K562 (cell line): Measurements from ENCODE around the gene ALS2CL. TPM values are rescaled to one million over a fixed set of nuclear protein-coding genes. Genes with fewer than 3 reads are reported as not detected.

Experiments
- ATF7 ChIP-seq: fragments of 450-650 bp; IDR thresholded peaks from 2 replicates; pipeline ENCODE4 v1.7.1; 2014; ENCODE audit warnings: mild to moderate bottlenecking, moderate library complexity
- CBX5 ChIP-seq: IDR thresholded peaks from 2 replicates; pipeline ENCODE4 v1.6.1; 2014; ENCODE audit warnings: low read depth, borderline replicate concordance
- DACH1 ChIP-seq: fragments of 450-650 bp; IDR thresholded peaks from 2 replicates; pipeline ENCODE4 v1.6.1; 2018; ENCODE audit not compliant: partially characterized antibody
- GATAD2B ChIP-seq: fragments of 450-650 bp; IDR thresholded peaks from 2 replicates; pipeline ENCODE4 v1.6.1; 2017; ENCODE audit warnings: mild to moderate bottlenecking, borderline replicate concordance
- ILF3 ChIP-seq: fragments of 450-650 bp; IDR thresholded peaks from 2 replicates; pipeline ENCODE4 v1.6.1; 2018; ENCODE audit warnings: antibody characterized with exemption, mild to moderate bottlenecking, moderate library complexity, borderline replicate concordance
- NFXL1 ChIP-seq: fragments of 450-650 bp; formaldehyde crosslinking; IDR thresholded peaks from 2 replicates; pipeline ENCODE4 v1.4.0; 2021; ENCODE audit warnings: mild to moderate bottlenecking
- RBM17 ChIP-seq: fragments of 200-400 bp; formaldehyde crosslinking; IDR thresholded peaks from 2 replicates; pipeline ENCODE4 v1.6.1; 2017; ENCODE audit warnings: low read depth, mild to moderate bottlenecking, low read length, borderline replicate concordance
- SMARCA5 ChIP-seq: fragments of 450-650 bp; IDR thresholded peaks from 2 replicates; pipeline ENCODE4 v1.6.1; 2016
- SMARCB1 ChIP-seq: IDR thresholded peaks from 2 replicates; pipeline ENCODE4 v1.6.1; 2011; ENCODE audit warnings: improper control_type of control experiment, low read depth; ENCODE audit not compliant: insufficient read length
- TCF3 ChIP-seq: sonication (generic); formaldehyde crosslinking; IDR thresholded peaks from 2 replicates; pipeline ENCODE4 v1.4.0; 2020; ENCODE audit warnings: mild to moderate bottlenecking, missing genetic modification reagents
- THRAP3 ChIP-seq: fragments of 450-650 bp; IDR thresholded peaks from 2 replicates; pipeline ENCODE4 v1.6.1; 2016; ENCODE audit warnings: mild to moderate bottlenecking, inconsistent platforms, borderline replicate concordance
- ZFP1 ChIP-seq: fragments of 450-650 bp; formaldehyde crosslinking; IDR thresholded peaks from 2 replicates; pipeline ENCODE4 v1.4.0; 2020; ENCODE audit warnings: mild to moderate bottlenecking, mixed read lengths
- ZFPM2 ChIP-seq: fragments of 250-450 bp; sonication (Bioruptor Pico); IDR thresholded peaks from 2 replicates; pipeline ENCODE4 v1.5.1; 2022; ENCODE audit warnings: mild to moderate bottlenecking
- ZNF263 ChIP-seq: sonication (generic); formaldehyde crosslinking; IDR thresholded peaks from 2 replicates; pipeline ENCODE4 v1.8.0; 2022; ENCODE audit warnings: mild to moderate bottlenecking, missing genetic modification reagents, borderline replicate concordance
- ZNF436 ChIP-seq: fragments of 250-450, 450-650 bp; sonication (Bioruptor Pico); formaldehyde crosslinking; IDR thresholded peaks from 2 replicates; pipeline ENCODE4 v1.7.0; 2020; ENCODE audit warnings: mild to moderate bottlenecking
- polyA plus RNA-seq, 8 experiments: library from polyadenylated mRNA; depleted of rRNA in 4 of 8; stranded (reverse) in 5 of 8; unstranded in 3 of 8; fragments of >200 nt; fragmentation: Nextera tagmentation in 2 of 8; fragmentation: Illumina TruSeq in 1 of 8; extraction: Ambion mirVana in 2 of 8; extraction: Trizol in 1 of 8; gene quantifications; 2 replicates each; pipeline versions ENCODE4 v1.2.1 to v1.2.3, GENCODE V29; 2011 to 2014; ENCODE audit warnings: inconsistent platforms in 1 of 8, missing spikeins in 1 of 8
- total RNA-seq, 7 experiments: library from RNA; depleted of rRNA in 6 of 7; stranded (reverse); fragments of >200 nt in 6 of 7; fragmentation: Illumina TruSeq in 2 of 7; extraction: Trizol in 2 of 7; gene quantifications; 2 replicates each; pipeline versions ENCODE4 v1.2.1 to v1.2.3, GENCODE V29; 2011 to 2021; ENCODE audit warnings: low replicate concordance in 1 of 7
- TF ChIP-seq, protein P1 (sequence below): sonication (generic); formaldehyde crosslinking; IDR thresholded peaks from 2 replicates; pipeline ENCODE4 v1.8.0; 2023; ENCODE audit warnings: mild to moderate bottlenecking, missing genetic modification reagents
- TF ChIP-seq, protein P2 (sequence below): fragments of 450-650 bp; IDR thresholded peaks from 2 replicates; pipeline ENCODE4 v1.6.1; 2017; ENCODE audit warnings: mild to moderate bottlenecking, moderate library complexity
- TF ChIP-seq, protein P3 (sequence below): fragments of 250-450 bp; sonication (Bioruptor Pico); IDR thresholded peaks from 2 replicates; pipeline ENCODE4 v1.9.0; 2021; ENCODE audit warnings: mild to moderate bottlenecking, inconsistent platforms
- TF ChIP-seq, protein P4 (sequence below), 2 experiments: fragments of 450-650 bp; conservative IDR thresholded peaks; 2 replicates each; pipeline ENCODE4 v1.6.1; 2017; ENCODE audit warnings: mild to moderate bottlenecking in 2 of 2, moderate library complexity in 2 of 2

Gene ALS2CL
- total and polyA plus RNA-seq, 9 of the 15 experiments (the other 6 are each of a cell fraction or from before 2014, with no cell fraction given), result 0.03 to 0.13 (median 0.05) TPM; not detected in 3

DNA sequence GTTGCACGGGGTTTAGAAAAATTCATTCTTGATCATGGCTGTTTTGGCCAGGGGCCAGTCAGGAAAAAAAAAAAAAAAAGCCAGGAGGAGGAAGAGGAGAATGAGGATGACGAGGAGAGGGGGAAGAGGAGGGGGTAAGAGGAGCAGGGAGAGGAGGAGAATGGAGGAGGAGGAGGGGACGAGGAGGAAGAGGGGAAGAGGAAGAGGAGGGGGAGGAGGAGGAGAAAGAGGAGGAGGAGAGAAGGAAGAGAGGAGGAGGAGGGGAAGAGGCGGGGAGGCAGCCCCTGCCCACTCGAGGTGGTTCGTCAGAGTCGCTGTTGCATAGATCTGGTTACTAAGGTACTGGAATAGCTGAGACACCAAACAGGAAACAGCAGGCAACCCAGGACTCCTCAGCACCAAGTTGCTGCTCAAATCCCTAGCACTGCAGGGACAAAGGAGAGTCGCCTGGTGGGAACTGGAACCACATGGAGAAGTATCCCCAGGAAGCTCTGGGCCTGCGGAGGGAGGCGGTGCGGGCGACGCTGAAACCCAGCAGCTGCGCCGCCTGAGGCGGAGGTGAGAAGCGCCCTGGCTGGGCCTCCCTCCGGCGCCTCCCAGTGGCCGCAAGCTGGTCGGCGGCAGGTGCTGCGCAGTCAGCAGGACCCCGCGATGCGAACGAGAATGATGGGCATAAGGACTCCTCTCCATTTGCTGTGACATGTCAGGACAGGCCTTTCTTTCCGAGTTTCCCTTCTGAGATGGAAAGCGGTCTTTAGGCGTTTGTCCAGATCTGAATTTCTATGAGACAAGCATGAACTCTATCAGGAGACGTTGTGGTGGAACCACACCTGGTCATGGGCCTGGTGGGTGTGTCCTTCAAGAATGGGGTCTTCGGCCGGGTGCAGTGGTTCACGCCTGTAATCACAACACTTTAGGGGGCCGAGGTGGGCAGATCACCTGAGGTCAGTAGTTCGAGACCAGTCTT, 63.6 kb downstream of the ALS2CL start (continued):
- TF ChIP-seq, protein P1, sequence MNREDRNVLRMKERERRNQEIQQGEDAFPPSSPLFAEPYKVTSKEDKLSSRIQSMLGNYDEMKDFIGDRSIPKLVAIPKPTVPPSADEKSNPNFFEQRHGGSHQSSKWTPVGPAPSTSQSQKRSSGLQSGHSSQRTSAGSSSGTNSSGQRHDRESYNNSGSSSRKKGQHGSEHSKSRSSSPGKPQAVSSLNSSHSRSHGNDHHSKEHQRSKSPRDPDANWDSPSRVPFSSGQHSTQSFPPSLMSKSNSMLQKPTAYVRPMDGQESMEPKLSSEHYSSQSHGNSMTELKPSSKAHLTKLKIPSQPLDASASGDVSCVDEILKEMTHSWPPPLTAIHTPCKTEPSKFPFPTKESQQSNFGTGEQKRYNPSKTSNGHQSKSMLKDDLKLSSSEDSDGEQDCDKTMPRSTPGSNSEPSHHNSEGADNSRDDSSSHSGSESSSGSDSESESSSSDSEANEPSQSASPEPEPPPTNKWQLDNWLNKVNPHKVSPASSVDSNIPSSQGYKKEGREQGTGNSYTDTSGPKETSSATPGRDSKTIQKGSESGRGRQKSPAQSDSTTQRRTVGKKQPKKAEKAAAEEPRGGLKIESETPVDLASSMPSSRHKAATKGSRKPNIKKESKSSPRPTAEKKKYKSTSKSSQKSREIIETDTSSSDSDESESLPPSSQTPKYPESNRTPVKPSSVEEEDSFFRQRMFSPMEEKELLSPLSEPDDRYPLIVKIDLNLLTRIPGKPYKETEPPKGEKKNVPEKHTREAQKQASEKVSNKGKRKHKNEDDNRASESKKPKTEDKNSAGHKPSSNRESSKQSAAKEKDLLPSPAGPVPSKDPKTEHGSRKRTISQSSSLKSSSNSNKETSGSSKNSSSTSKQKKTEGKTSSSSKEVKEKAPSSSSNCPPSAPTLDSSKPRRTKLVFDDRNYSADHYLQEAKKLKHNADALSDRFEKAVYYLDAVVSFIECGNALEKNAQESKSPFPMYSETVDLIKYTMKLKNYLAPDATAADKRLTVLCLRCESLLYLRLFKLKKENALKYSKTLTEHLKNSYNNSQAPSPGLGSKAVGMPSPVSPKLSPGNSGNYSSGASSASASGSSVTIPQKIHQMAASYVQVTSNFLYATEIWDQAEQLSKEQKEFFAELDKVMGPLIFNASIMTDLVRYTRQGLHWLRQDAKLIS (CRISPR knock-in tag), result no peak
- TF ChIP-seq DACH1, result peak; percentile 33
- TF ChIP-seq, protein P2, sequence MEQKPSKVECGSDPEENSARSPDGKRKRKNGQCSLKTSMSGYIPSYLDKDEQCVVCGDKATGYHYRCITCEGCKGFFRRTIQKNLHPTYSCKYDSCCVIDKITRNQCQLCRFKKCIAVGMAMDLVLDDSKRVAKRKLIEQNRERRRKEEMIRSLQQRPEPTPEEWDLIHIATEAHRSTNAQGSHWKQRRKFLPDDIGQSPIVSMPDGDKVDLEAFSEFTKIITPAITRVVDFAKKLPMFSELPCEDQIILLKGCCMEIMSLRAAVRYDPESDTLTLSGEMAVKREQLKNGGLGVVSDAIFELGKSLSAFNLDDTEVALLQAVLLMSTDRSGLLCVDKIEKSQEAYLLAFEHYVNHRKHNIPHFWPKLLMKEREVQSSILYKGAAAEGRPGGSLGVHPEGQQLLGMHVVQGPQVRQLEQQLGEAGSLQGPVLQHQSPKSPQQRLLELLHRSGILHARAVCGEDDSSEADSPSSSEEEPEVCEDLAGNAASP, result no peak
- no peak for TF ChIP-seq THRAP3
- TF ChIP-seq NFXL1 (CRISPR knock-in tag), result no peak
- TF ChIP-seq ZNF436 (CRISPR knock-in tag), result no peak
- TF ChIP-seq SMARCB1, result no peak
- no peak for TF ChIP-seq ZFP1 (CRISPR knock-in tag)
- no peak for TF ChIP-seq GATAD2B
- TF ChIP-seq CBX5, result no peak
- no peak for TF ChIP-seq SMARCA5
- no peak for TF ChIP-seq ILF3
- TF ChIP-seq RBM17, result no peak
- TF ChIP-seq, protein P3, sequence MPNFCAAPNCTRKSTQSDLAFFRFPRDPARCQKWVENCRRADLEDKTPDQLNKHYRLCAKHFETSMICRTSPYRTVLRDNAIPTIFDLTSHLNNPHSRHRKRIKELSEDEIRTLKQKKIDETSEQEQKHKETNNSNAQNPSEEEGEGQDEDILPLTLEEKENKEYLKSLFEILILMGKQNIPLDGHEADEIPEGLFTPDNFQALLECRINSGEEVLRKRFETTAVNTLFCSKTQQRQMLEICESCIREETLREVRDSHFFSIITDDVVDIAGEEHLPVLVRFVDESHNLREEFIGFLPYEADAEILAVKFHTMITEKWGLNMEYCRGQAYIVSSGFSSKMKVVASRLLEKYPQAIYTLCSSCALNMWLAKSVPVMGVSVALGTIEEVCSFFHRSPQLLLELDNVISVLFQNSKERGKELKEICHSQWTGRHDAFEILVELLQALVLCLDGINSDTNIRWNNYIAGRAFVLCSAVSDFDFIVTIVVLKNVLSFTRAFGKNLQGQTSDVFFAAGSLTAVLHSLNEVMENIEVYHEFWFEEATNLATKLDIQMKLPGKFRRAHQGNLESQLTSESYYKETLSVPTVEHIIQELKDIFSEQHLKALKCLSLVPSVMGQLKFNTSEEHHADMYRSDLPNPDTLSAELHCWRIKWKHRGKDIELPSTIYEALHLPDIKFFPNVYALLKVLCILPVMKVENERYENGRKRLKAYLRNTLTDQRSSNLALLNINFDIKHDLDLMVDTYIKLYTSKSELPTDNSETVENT, result no peak
- TF ChIP-seq, protein P4, sequence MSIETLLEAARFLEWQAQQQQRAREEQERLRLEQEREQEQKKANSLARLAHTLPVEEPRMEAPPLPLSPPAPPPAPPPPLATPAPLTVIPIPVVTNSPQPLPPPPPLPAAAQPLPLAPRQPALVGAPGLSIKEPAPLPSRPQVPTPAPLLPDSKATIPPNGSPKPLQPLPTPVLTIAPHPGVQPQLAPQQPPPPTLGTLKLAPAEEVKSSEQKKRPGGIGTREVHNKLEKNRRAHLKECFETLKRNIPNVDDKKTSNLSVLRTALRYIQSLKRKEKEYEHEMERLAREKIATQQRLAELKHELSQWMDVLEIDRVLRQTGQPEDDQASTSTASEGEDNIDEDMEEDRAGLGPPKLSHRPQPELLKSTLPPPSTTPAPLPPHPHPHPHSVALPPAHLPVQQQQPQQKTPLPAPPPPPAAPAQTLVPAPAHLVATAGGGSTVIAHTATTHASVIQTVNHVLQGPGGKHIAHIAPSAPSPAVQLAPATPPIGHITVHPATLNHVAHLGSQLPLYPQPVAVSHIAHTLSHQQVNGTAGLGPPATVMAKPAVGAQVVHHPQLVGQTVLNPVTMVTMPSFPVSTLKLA (conservative IDR thresholded peaks at IDR 0.05), result no peak
- peak; percentile 30; the same call in 1 of the 2 replicates for TF ChIP-seq ZNF263 (CRISPR knock-in tag)
- TF ChIP-seq TCF3 (CRISPR knock-in tag), result no peak
- TF ChIP-seq ATF7, result 0 out of 2 replicates have a peak, but pooled peaks have one; percentile 22
- TF ChIP-seq ZFPM2 (CRISPR knock-in tag), result no peak
